Activated CD4-positive, alpha-beta T cell treated with anti-CD3 and anti-CD28 coated beads for 1 hour (primary cell): ENCODE measurements around the gene CCR1.

Source experiments
- DNase-seq: peaks from one replicate; pipeline ENCODE4 v3.0.0-alpha.2; 2020

CCR1 gene

GRCh38 chr3:46208167-46208704, at the start of gene CCR1:
Gene CCR1 (minus strand): TSS chr3:46208313. CDS start chr3:46204313, 4,000 bp downstream.
- no peak for DNase-seq

- no peak for DNase-seq
These were observed 44.9 kb upstream of the CCR1 start for GRCh38 chr3:46252980-46253379.

GRCh38 chr3:46245146-46245545, 37.0 kb upstream of the CCR1 start:
- DNase-seq: no peak

GRCh38 chr3:46243560-46243959, 35.4 kb upstream of the CCR1 start:
- DNase-seq: no peak

- DNase-seq: no peak
These were observed 34.0 kb upstream of the CCR1 start, which contains the start of gene CCR3 for GRCh38 chr3:46242120-46242519. Gene CCR3 (plus strand): TSS chr3:46242460. CDS start chr3:46265159, 22,699 bp downstream.

GRCh38 chr3:46239952-46240351, 31.8 kb upstream of the CCR1 start:
- no peak for DNase-seq

GRCh38 chr3:46239301-46239938, 31.3 kb upstream of the CCR1 start:
- no peak for DNase-seq

- no peak for DNase-seq
These were observed 30.3 kb upstream of the CCR1 start for GRCh38 chr3:46238386-46238785.

- DNase-seq: no peak
These were observed 28.4 kb upstream of the CCR1 start for GRCh38 chr3:46236294-46237054.

GRCh38 chr3:46235425-46235824, 27.3 kb upstream of the CCR1 start:
- DNase-seq: no peak

- DNase-seq: no peak
These were observed 25.1 kb upstream of the CCR1 start for GRCh38 chr3:46233194-46233593.

- no peak for DNase-seq
These were observed 23.2 kb upstream of the CCR1 start for GRCh38 chr3:46231323-46231722.

- no peak for DNase-seq
These were observed 20.4 kb upstream of the CCR1 start for GRCh38 chr3:46228260-46229242.

GRCh38 chr3:46222435-46223161, 14.5 kb upstream of the CCR1 start:
- DNase-seq: no peak

GRCh38 chr3:46221938-46222337, 13.8 kb upstream of the CCR1 start:
- DNase-seq: no peak

GRCh38 chr3:46221391-46221790, 13.3 kb upstream of the CCR1 start:
- no peak for DNase-seq

GRCh38 chr3:46218196-46218709, 10.1 kb upstream of the CCR1 start:
- DNase-seq: no peak

- DNase-seq: no peak
These were observed 7.8 kb upstream of the CCR1 start for GRCh38 chr3:46215810-46216414.

- no peak for DNase-seq
These were observed 6.7 kb upstream of the CCR1 start for GRCh38 chr3:46214751-46215352.

GRCh38 chr3:46213201-46213600, 5.1 kb upstream of the CCR1 start:
- no peak for DNase-seq

- no peak for DNase-seq
These were observed 4.0 kb upstream of the CCR1 start for GRCh38 chr3:46212101-46212500.
